ENCODE data around the gene KCNIP4. TPM values are rescaled to one million over a fixed set of nuclear protein-coding genes. Genes with fewer than 3 reads are reported as not detected.

Gene KCNIP4
- total RNA-seq, 1 donor from 2014 or later, result not detected

- Histone ChIP-seq H3K27me3 (no peaks in the 10 kb centered on the region), H3K27ac (no peak overlapping the region), H3K4me3 (no peak overlapping the region), H3K9me3 (no peaks in the 10 kb centered on the region), H3K36me3 (no peaks in the 10 kb centered on the region), H3K4me1 (no peaks in the 10 kb centered on the region)
- intact Hi-C loops (cut with DNase I), result no loop called here
- ATAC-seq (no peak), DNase-seq (no peak)
- TF ChIP-seq, protein P1, sequence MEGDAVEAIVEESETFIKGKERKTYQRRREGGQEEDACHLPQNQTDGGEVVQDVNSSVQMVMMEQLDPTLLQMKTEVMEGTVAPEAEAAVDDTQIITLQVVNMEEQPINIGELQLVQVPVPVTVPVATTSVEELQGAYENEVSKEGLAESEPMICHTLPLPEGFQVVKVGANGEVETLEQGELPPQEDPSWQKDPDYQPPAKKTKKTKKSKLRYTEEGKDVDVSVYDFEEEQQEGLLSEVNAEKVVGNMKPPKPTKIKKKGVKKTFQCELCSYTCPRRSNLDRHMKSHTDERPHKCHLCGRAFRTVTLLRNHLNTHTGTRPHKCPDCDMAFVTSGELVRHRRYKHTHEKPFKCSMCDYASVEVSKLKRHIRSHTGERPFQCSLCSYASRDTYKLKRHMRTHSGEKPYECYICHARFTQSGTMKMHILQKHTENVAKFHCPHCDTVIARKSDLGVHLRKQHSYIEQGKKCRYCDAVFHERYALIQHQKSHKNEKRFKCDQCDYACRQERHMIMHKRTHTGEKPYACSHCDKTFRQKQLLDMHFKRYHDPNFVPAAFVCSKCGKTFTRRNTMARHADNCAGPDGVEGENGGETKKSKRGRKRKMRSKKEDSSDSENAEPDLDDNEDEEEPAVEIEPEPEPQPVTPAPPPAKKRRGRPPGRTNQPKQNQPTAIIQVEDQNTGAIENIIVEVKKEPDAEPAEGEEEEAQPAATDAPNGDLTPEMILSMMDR (IDR thresholded peaks at IDR 0.05), result no peak
These were observed 913.8 kb downstream of the KCNIP4 start for GRCh38 chr4:21034728-21035127.

GRCh38 chr4:21032089-21032645 lies 916.4 kb downstream of the KCNIP4 start:
- H3K36me3 ChIP-seq, result no peaks in the 10 kb centered on the region
- intact Hi-C loops (cut with DNase I), result no loop called here
- DNase-seq, result no peak
- no peak for ATAC-seq
- H3K9me3 ChIP-seq, result no peaks in the 10 kb centered on the region
- TF ChIP-seq, protein P1 (IDR thresholded peaks at IDR 0.05), result no peak
- H3K27ac ChIP-seq, result no peak overlapping the region
- H3K4me3 ChIP-seq, result no peak overlapping the region
- H3K27me3 ChIP-seq, result no peaks in the 10 kb centered on the region
- no peaks in the 10 kb centered on the region for H3K4me1 ChIP-seq

DNA sequence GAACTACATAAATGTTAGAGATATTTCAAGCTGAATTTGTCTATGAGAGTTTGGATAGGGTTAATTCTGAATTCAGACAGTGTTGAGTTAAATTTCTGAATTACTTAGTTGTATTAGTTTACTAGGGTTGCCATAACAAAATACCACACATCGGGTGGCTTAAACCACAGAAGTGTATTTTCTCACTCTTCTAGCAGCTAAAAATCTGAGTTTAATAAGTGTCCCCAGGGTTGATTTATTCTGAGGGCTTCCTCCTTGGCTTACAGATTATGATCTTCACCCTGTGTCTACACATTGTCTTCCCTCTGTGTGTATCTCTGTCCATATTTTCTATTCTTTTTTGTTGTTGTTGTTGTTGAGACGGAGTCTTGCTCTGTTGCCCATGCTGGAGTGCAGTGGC lies 929.8 kb downstream of the KCNIP4 start:
- no peak overlapping the region for H3K27ac ChIP-seq
- H3K9me3 ChIP-seq, result no peaks in the 10 kb centered on the region
- no peaks in the 10 kb centered on the region for H3K27me3 ChIP-seq
- no peaks in the 10 kb centered on the region for H3K36me3 ChIP-seq
- ATAC-seq (no peak), DNase-seq (no peak)
- intact Hi-C loops (cut with DNase I), result no loop called here
- H3K4me3 ChIP-seq, result no peak overlapping the region
- TF ChIP-seq, protein P1 (IDR thresholded peaks at IDR 0.05), result no peak
- H3K4me1 ChIP-seq, result no peaks in the 10 kb centered on the region

- Histone ChIP-seq H3K9me3 (no peaks in the 10 kb centered on the region), H3K36me3 (no peaks in the 10 kb centered on the region), H3K27me3 (no peaks in the 10 kb centered on the region), H3K4me1 (no peaks in the 10 kb centered on the region), H3K27ac (no peak overlapping the region), H3K4me3 (no peak overlapping the region)
- ATAC-seq, result no peak
- DNase-seq, result no peak
- intact Hi-C loops (cut with DNase I), result no loop called here
- TF ChIP-seq, protein P1 (IDR thresholded peaks at IDR 0.05), result no peak
These were observed 935.1 kb downstream of the KCNIP4 start for GRCh38 chr4:21013501-21013900.

DNA sequence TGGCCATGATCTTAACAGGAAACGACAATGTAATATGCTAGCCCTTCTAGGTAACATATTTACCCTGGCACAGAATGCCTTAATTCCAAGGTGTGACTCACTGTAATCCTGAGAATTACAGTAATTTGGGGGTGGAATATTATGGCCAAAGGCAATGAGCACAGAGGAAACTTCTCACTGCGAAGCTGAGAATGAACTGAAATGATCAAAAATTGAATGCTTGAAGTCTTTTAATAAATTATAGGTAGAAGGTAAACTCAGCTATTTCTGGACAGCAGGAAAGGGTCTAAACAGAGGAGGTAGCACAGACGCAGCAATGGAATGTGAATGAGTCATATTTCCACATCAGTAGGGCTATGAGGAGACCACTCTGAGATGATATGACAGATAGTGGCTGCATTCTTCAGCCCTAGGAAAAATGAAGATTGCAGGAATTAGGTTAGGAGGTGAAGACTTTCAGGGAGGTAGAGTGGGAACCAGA lies 935.7 kb downstream of the KCNIP4 start:
- intact Hi-C loops (cut with DNase I), result no loop called here

More for the DNA sequence above, 935.7 kb downstream of the KCNIP4 start:
- H3K27me3 ChIP-seq, result no peaks in the 10 kb centered on the region
- H3K4me1 ChIP-seq, result no peaks in the 10 kb centered on the region
- H3K4me3 ChIP-seq, result no peak overlapping the region
- no peak for DNase-seq
- H3K36me3 ChIP-seq, result no peaks in the 10 kb centered on the region
- ATAC-seq, result no peak
- H3K9me3 ChIP-seq, result no peaks in the 10 kb centered on the region
- TF ChIP-seq, protein P1 (IDR thresholded peaks at IDR 0.05), result no peak
- H3K27ac ChIP-seq, result no peak overlapping the region

All from upper lobe of right lung (tissue), 1 donor.